HG03439 (cell line): ENCODE data around the gene ADIRF.
"Not testable (repeated sequence)": the region's sequence is repeated elsewhere in the genome, so short reads cannot be mapped to it uniquely, and the experiment has no call there.

Experiments
- ATAC-seq: cut with Tn5 transposase; IDR thresholded peaks from one replicate; pipeline ENCODE4 v1.9.1; 2021; ENCODE audit warnings: mild to moderate bottlenecking, moderate library complexity; ENCODE audit not compliant: unreplicated experiment

Gene ADIRF

DNA sequence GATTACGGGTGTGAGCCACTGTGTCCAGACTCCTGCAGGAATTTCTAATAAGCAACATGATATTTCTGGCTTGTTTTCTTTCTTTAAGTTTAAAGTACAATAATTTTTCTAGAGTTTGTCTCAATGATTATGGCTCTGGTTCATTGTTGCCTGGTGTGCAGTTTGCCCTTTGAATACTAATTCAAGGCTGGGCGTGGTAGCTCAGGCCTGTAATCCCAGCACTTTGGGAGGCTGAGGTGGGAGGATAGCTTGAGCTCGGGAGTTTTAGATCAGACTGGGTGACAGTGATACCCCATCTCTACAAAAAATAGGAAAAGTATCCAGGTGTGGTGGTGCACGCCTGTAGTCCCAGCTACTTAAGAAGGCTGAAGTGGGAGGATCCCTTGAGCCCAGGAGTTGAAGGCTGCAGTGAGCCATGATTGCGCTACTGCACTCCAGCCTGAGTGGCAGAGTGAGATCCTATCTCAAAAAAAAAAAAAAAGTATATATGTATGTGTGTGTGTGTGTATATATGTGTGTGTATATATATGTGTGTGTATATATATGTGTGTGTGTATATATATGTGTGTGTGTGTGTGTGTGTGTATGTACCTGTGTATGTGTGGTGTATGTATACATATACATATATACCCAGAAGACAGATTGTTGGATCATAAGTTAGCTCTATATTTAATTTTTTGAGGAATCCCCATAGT lies 8.2 kb downstream of the ADIRF start:
- ATAC-seq = no peak

DNA sequence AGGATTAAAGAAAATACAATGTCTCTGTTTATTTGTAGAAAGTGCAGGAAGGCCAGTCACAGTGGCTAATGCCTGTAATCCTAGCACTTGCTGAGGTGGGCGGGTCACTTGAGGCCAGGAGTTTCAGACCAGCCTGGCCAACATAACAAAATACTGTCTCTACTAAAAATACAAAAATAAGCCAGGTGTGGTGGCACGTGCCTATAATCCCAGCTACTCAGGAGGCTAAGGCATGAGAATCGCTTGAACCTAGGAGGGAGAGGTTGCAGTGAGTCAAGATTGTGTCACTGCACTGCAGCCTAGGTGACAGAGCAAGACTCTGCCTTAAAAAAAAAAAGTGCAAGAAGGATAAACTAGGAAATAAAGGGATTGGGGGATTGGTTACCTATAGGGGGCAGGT lies 10.2 kb downstream of the ADIRF start:
- not testable (repeated sequence) for ATAC-seq

DNA sequence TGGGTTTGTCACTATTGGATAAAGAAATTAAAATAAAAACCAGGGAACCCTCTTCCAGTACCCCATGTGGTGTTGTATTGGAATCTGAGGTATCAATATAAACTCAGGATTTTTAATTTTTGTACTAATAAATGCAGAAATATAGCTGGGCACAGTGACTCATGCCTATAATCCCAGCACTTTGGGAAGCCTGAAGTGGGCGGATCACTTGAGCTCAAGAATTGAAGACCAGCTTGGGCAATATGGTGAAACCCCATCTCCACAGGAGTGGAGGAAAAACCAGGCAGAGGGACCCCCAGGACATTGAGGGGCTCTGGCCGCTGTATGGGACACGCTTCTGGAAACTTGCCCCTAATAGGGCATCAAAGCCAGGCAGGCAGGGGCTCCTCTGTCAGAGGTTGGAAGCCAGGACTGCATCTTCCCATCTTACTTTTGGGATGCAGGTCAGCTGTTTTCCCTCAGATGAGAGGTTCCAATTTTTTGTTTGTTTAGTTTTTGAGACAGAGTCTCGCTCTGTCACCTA lies 11.1 kb downstream of the ADIRF start:
- ATAC-seq = no peak

DNA sequence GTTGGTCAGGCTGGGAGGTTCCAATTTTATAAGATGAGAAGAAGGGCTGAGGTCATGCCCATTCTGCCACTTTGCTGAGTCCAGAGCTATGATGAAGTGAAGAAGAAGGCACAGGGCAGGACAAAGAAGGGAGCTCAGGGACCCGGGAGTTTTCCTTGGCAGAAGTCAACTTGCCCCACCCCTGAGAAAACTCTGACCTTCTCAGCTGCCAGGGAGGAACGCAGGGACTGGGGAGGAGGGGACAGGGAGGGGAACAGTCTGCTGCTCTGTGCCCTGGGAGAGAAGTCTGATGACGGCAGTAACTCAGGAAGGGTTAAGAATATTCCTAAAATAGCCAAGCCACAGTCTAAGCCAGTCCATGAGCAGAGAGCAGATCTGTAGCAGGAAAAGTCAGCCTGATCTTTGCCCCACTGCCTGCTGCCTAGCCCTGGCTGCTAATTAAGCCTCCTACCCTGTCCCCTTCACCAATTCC lies 11.7 kb downstream of the ADIRF start:
- no peak for ATAC-seq

DNA sequence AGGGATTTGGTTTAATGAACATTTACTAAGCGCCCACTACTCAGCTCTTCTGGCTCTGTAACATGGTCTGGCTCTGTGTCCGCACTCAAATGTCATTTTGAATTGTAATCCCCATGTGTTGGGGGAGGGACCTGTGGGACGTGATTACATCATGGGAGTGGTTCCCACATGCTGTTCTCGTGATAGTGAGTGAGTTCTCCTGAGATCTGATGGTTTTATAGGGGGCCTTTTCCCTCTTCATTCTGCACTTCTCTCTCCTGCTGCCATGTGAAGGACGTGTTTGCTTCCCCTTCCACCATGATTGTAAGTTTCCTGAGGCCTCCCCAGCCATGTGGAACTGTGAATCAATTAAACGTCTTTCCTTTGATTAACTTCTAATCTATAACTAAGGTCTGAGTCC lies 12.7 kb downstream of the ADIRF start:
- not testable (repeated sequence) for ATAC-seq

DNA sequence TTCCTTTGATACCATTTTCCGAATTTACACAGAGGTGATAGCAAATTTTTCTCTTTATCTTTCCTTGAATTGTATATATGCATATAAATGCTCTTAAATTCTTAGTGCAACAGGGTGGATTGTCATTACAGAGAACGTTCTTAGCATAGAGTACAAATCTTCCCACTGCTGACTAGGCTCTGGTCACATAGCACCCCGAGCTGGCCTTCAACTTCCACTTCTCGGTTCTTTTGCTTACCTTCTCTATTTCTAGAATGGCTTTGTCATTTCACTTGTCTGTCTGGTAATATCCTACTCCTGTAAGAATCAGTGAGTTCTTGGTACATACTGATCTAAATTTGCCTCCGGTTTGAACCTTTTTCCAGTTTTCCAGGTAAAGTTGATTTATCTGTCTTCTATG lies 13.4 kb downstream of the ADIRF start:
- ATAC-seq = no peak

DNA sequence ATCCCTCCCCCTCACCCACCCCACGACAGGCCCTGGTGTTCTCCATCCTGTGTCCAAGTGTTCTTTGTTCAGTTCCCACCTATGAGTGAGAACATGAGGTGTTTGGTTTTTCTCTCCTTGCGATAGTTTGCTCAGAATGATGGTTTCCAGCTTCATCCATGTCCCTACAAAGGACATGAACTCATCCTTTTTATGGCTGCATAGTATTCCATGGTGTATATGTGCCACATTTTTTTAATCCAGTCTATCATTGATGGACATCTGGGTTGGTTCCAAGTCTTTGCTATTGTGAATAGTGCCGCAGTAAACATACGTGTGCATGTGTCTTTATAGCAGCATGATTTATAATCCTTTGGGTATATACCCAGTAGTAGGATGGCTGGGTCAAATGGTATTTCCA lies 16.2 kb downstream of the ADIRF start:
- not testable (repeated sequence) for ATAC-seq

DNA sequence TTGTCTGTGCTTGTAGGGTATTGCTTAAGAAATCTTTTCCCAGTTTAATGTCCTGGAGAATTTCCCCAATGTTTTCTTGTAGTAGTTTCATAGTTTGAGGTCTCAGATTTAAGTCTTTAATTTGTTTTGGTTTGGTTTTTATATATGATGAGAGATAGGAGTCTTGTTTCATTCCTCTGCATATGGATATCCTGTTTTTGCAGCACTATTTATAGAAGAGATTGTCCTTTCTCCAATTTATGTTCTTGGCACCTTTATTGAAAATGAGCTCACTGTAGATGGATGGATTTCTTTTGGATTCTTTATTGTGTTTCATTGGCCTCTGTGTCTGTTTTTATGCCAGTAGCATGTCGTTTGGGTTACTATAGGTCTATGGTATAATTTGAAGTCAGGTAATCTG lies 20.2 kb downstream of the ADIRF start:
- ATAC-seq = no peak

DNA sequence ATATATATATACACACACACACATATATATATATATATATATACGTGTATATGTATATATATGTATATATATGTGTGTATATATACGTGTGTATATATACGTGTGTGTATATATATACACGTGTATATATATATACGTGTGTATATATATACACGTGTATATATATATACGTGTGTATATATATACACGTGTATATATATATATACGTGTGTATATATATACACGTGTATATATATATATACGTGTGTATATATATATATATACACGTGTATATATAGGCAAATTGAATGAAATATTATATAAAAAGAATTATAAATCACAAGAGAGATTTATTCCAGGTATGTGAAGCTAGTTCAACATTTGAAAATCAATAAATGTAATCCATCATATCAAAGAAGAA lies 23.1 kb downstream of the ADIRF start:
- ATAC-seq = not testable (repeated sequence)

DNA sequence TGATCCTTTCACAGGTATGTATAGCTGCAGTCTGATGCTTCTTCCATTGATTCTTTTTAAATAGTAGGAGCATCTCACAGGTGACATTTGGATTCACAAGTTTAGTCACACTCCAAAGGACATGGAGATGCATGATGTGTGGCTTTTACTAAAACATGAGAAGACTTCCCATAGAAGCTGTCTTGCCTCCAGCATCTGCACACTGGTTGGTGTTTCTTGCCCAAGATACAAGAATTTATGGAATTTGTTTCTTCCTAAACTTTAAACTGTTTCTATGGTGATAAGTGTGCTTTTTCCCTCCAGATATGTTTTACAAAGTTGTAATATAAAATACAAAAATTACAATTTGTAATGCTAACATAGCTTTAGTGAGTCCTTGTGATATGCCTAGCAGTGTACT lies 24.2 kb downstream of the ADIRF start:
- no peak for ATAC-seq

DNA sequence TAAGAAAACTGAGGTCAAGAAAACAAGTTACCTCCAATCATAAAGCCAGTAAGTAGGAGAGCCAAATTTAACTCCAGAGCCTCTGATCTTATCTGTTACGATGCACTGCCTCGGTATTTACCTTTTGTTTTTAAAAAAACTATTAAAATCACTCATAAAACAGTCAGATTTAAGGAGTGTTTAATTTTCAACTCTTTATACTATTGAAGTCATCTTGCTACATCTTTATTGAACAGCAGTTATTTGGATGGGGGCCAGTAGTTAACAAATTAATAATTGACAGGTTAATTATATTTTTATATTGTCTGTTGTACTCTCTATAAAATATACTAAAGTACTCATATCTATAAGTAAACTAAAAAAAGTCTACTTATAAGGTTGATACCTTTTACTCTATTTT lies 24.6 kb downstream of the ADIRF start:
- ATAC-seq = no peak

DNA sequence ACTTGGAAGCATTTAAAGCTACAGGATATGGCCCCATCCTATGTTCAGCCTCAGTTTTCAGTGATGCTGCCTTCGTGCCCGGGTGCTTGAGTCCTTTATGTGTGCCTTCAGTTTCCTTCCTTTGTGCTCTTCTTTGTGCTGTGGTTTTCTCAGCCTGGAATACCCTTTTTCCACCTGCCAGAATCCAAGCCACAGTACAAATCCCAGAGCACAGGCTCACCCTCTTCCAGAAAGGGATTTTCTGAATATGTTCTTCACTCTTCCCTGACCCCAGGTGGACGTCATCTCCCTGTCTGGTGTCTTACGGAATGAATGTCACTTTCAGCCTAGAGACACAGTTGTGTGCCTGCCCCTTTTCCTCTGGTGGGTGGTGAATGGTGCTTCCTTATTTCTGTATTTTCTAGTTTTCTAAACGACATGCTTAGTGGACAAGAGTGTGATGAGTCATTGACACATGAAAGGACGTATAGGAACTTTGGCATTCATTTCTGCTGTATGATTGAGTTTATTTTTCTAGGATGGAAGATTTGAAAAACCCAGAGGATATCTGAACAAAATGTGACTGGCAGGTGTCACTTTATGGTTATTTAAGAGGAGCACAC lies 31.6 kb downstream of the ADIRF start:
- ATAC-seq = not testable (repeated sequence)

DNA sequence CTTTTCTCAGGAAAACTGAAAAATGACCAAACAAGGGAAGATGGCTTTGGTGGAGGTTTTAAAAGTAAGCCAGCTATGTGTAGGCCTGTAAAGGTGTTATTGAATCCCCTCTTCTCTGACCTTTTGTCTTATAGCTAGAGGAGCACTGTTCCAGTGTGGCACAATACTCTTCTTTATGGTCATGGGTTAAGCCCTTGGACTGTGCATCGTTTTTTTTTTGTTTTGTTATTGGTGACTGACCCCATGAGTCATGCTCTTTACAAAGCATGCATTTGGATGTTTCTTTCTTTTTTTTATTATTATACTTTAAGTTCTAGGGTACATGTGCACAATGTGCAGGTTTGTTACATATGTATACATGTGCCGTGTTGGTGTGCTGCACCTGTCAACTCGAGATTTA lies 32.2 kb downstream of the ADIRF start:
- ATAC-seq = no peak

DNA sequence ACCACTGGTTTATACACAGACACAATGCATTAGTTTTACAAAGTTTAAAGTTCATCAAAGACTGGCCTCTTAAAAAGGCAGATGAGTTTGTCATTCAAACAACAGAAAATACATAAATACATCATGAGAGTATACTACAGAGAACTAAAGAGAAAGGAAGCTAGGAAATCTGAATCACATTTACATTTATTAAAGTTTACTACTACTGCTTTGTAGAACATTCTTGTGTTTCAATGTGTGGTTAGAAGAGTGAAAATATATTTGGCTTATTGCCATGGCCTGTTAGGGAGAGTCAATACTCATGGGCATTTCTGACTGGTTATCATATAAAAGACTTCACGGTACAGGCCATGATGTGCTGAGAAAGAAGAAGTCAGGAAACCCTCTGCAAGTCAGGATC lies 38.8 kb downstream of the ADIRF start:
- ATAC-seq = not testable (repeated sequence)

DNA sequence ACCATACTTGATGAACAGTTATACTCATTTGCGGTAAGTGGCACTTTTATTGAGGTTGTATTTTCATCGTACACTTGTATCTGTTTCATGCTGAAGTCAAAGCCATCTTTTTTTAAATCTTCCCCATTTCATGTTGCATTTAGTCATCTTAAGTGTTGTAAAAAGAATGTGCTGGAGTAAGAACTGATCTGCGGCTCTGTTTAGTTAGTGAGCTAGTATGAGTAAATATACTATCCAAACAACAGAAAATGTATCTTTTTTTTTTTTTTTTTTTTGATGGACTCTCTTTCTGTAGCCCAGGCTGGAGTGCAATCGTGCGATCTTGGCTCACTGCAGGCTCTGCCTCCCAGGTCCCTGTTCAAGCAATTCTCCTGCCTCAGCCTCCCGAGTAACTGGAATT lies 39.4 kb downstream of the ADIRF start:
- ATAC-seq = not testable (repeated sequence)

DNA sequence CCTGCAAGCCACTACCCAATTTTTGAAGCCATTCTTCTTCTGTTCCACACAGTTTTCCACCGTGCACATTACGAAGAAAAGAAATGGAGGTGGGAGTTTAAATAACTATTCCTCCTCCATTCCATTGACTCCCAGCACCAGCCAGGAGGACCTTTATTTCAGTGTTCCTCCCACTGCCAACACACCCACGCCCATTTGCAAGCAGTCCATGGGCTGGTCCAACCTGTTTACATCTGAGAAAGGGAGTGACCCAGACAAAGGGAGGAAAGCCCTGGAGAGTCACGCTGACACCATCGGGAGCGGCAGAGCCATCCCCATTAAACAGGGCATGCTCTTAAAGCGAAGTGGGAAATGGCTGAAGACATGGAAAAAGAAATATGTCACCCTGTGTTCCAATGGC lies 40.0 kb downstream of the ADIRF start:
- ATAC-seq = not testable (repeated sequence)

DNA sequence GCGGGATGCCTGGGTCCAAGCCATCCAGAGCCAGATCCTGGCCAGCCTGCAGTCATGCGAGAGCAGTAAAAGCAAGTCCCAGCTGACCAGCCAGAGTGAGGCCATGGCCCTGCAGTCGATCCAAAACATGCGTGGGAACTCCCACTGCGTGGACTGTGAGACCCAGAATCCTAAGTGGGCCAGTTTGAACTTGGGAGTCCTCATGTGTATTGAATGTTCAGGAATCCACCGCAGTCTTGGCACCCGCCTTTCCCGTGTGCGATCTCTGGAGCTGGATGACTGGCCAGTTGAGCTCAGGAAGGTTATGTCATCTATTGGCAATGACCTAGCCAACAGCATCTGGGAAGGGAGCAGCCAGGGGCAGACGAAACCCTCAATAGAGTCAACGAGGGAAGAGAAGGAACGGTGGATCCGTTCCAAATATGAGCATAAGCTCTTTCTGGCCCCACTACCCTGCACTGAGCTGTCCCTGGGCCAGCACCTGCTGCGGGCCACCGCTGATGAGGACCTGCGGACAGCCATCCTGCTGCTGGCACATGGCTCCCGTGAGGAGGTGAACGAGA lies 40.9 kb downstream of the ADIRF start:
- ATAC-seq = not testable (repeated sequence)

DNA sequence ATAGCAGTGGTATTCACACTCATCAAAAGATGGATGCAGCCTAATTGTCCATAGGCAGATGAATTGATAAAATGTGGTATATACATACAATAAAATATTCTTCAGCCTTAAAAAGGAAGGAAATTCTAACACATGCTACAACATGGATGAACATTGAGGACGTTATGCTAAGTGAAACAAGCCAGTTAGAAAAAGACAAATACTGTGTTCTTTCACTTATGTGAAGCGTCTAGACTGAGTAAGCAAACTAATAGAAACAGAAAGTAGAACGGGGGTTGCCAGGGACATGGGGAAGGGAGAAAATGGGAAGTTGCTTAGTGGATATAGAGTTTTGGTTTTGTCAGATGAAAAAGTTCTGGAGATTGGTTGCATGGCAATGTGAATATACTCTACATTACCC lies 45.2 kb downstream of the ADIRF start:
- not testable (repeated sequence) for ATAC-seq

DNA sequence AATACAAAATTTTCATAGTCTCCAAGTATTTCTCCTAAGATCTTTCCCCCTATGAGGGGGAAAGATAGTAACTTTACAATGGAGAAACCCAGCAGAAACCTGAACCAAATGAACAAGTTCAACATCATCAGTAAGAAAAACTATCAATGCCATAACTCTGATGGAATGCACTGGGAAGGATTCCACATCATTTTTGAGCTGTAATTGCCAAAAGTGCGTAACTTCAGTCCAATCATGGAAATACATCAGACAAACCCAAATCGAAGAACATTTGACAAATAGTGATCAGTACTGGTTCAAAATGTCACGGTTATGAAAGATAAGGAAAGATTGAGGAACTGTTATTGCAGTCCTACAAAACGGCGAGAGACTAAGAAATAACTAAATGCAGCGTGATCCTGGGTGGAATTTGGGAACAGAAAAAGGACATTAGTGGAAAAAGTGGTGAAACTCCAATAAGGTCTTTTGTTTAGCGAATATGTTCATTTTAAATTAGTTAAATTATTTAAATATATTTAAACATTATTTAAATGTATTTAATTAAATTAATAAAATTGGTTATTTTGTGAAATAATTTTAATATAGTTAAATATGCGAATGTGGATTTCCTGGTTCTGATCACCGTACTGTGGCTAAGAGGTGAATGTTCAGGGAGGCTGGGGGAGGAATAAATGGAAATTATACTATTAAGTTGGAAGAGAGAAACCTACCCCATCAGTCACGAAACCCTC lies 46.9 kb downstream of the ADIRF start:
- not testable (repeated sequence) for ATAC-seq

DNA sequence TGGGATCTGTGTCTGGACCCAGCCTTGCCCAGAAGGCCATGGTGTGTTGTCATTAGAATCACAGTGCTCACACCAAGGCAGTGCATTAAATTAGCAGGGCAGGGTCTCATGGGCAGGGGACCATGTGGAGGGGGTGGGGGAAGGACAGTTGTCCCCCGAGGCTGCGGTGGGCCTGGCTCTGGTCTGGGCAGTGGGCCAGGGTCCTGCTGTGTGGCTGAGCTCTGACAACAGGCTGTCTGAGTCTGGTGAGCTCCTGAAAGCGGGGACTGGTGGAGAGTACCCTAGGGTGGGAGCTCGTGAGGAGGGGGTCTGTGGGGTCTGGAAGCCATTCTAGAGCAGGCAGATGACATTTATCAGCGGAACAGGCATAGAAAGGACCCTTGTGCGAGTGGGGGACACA lies 49.8 kb downstream of the ADIRF start:
- ATAC-seq = not testable (repeated sequence)

DNA sequence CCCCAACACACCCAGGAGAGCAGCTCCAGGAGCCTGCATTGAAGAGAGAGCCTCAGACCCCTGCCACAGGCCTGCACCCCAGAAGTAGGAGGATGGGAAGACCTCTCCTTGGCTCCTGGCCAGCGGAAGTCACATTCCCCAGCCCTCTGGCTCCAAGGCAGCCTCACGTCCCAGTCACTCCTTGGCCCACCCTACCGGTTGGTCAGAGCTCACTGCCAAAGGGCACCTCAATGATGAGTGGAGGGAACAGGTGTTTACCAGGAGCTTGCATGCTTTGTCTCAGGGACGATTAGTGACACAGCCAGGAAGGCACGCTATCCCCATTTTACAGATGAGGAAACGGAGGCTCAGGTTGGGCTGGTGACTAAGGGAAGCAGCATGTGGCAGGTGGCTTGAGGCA lies 50.8 kb downstream of the ADIRF start:
- not testable (repeated sequence) for ATAC-seq
